ENCODE measurements around the gene IL17RA.
"Not testable (repeated sequence)": the region's sequence is repeated elsewhere in the genome, so short reads cannot be mapped to it uniquely, and the experiment has no call there.

IL17RA gene

GRCh38 chr22:17137170-17137569, 52.4 kb downstream of the IL17RA start:
- no peak for DNase-seq (ENCODE audit: insufficient read length, low spot score)
- TF ChIP-seq POLR2A (IDR thresholded peaks at IDR 0.05; ENCODE audit: low read depth, low read length): no peak
- FAIRE-seq: no peak

DNA sequence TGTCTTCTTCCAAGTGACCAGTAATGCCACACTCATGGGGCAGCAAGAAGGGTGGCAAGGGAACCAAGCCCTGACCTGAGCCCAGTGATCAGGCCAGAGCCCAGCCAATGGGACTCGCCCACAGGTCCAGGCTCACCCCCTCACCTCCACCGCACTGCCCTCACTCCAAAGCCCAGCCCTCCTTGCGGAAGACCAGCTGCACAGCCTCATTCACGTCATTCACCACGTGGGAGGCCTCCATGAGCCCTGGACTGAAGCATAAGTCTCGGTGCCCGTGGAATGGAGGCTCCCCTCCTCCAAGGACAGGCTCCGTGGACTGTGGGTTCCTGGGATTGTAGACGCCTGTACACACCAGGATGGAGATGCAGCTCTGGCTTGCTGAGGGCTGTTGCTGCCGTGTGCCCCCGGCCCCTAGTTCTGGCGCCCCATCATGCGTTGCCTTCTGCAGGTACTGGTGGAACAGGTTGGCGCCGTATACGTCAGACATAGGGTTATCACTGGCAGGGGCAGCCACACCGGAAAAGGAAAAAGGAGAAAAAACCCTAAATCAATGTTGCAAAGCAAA, 53.1 kb downstream of the IL17RA start:
- TF ChIP-seq POLR2A (IDR thresholded peaks at IDR 0.05; ENCODE audit: low read depth, low read length): no peak
- no peak for DNase-seq (ENCODE audit: insufficient read length, low spot score)
- FAIRE-seq: no peak

DNA sequence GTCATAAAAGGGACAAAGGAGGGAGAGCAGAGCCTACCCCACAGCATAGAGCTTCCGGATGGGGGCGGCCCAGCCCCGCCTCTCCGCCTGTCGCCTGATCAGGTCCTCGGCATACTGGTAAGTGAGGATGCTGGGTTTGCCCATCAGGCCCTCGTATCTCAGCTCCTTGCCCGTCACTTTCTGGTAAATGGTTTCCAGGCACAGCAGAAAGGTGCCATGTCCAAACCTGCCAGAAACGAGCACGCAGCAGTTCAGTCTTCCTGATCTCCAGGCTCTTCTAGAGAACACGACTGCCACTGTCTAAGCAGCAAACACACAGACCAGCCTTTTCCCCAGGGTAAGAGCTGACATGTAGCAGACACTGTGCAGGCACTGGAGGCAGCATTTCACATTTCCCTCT, 53.7 kb downstream of the IL17RA start:
- TF ChIP-seq POLR2A (IDR thresholded peaks at IDR 0.05; ENCODE audit: low read depth, low read length): no peak

DNA sequence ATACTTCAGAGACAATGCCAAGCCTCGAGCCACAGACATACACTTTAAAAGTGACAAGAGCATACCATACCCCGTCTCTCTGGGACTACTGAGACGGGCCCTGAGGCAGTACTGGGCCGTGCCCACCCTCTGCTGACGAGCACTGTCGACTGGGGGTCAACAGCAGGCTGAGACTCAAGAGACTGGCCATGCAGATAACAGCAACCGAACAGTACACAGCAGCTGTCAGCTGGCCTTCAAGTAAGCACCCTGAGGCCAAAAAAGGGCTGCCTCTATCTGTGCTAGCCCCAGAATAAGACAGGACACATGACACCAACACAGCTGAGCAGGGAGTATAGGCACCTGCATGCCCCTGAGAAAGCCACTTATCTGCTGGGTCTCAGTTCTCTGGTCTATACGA, 55.2 kb downstream of the IL17RA start:
- no peak for DNase-seq (ENCODE audit: insufficient read length, low spot score)
- no peak for TF ChIP-seq POLR2A (IDR thresholded peaks at IDR 0.05; ENCODE audit: low read depth, low read length)
- no peak for FAIRE-seq

More for the DNA sequence above, 53.7 kb downstream of the IL17RA start:
- FAIRE-seq (no peak), DNase-seq (ENCODE audit: insufficient read length, low spot score) (no peak)

GRCh38 chr22:17140826-17141766, 56.3 kb downstream of the IL17RA start:
- no peak for DNase-seq (ENCODE audit: insufficient read length, low spot score)
- FAIRE-seq: no peak
- TF ChIP-seq POLR2A (IDR thresholded peaks at IDR 0.05; ENCODE audit: low read depth, low read length): no peak

GRCh38 chr22:17143101-17143500, 58.3 kb downstream of the IL17RA start:
- TF ChIP-seq POLR2A (IDR thresholded peaks at IDR 0.05; ENCODE audit: low read depth, low read length): no peak
- DNase-seq (ENCODE audit: insufficient read length, low spot score) (no peak), FAIRE-seq (no peak)

DNA sequence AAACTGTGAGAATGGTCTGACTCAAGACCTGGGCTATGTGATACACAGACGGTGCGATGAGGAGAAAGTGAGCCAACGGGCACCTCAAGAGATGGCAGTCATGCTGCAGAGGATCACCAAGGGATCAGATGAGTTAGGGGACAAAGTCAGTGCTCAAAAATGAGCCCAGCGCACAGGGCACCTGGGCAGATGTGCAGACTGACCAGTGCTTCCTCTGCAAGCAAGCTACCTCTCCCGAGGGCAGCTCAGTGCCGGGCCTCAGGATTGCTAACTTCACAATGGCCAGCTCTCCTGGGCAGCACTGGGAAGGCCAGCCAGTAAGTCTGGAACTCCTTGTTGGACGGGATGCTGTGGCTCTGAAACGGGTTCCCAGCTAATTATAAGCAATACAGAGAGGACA, 59.0 kb downstream of the IL17RA start:
- no peak for TF ChIP-seq POLR2A (IDR thresholded peaks at IDR 0.05; ENCODE audit: low read depth, low read length)
- no peak for DNase-seq (ENCODE audit: insufficient read length, low spot score)
- FAIRE-seq: no peak

GRCh38 chr22:17145021-17145680, 60.4 kb downstream of the IL17RA start:
- DNase-seq (ENCODE audit: insufficient read length, low spot score) (no peak), FAIRE-seq (no peak)
- no peak for TF ChIP-seq POLR2A (IDR thresholded peaks at IDR 0.05; ENCODE audit: low read depth, low read length)

GRCh38 chr22:17147458-17147857, 62.7 kb downstream of the IL17RA start:
- FAIRE-seq; DNase-seq (ENCODE audit: insufficient read length, low spot score): not testable (repeated sequence)

GRCh38 chr22:17149076-17149815, 64.4 kb downstream of the IL17RA start:
- no peak for TF ChIP-seq POLR2A (IDR thresholded peaks at IDR 0.05; ENCODE audit: low read depth, low read length)
- FAIRE-seq (no peak), DNase-seq (ENCODE audit: insufficient read length, low spot score) (no peak)

DNA sequence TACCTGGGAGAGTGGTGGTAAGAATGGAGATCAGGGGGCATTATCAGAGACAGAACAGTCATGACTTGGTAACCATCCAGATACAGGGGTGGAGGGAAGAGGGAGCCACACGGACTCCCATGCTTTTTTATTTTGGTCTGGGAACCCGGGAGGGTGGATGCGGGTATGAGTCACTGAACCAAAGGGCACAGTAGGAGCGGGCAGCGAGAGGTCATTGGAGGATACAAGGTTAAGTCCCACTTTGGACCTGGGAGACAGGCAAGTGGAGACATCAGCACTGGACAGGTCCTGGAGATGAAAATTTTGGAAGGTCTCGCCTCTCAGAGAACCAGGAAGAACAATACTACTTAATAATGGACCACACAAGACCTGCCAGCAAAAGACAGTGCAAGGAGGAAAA, 67.5 kb downstream of the IL17RA start:
- no peak for FAIRE-seq
- no peak for TF ChIP-seq POLR2A (IDR thresholded peaks at IDR 0.05; ENCODE audit: low read depth, low read length)
- DNase-seq (ENCODE audit: insufficient read length, low spot score): no peak

GRCh38 chr22:17152971-17153370, 68.2 kb downstream of the IL17RA start:
- DNase-seq (ENCODE audit: insufficient read length, low spot score) (no peak), FAIRE-seq (no peak)
- TF ChIP-seq POLR2A (IDR thresholded peaks at IDR 0.05; ENCODE audit: low read depth, low read length): no peak

DNA sequence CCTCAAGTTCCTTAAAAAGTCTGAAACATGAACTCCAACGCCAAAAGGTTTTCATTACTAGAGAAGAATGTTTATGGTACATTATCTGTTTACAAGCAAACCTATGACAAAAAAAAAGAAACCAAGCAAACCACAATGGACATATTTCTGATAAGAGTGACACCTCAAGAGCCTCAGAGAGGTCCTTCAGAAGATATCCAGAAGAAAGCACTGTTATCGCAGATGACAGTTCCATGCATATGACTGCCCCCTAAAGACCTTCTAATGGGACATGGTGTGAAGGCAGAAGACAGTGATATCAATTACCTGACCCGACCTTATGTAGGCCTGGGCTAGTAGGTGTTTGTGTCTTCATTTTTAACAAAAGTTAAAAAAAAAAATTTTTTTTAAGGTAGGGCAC, 71.1 kb downstream of the IL17RA start:
- no peak for TF ChIP-seq POLR2A (IDR thresholded peaks at IDR 0.05; ENCODE audit: low read depth, low read length)
- no peak for DNase-seq (ENCODE audit: insufficient read length, low spot score)
- FAIRE-seq: no peak

- FAIRE-seq (no peak), DNase-seq (ENCODE audit: insufficient read length, low spot score) (no peak)
- no peak for TF ChIP-seq POLR2A (IDR thresholded peaks at IDR 0.05; ENCODE audit: low read depth, low read length)
Measured at GRCh38 chr22:17157714-17158113, 72.9 kb downstream of the IL17RA start.

Measured in H54 (cell line).